HG02840 (cell line): ENCODE results near the gene PDE7B.

Source experiments
- ATAC-seq: cut with Tn5 transposase; IDR thresholded peaks from one replicate; pipeline ENCODE4 v1.9.1; 2021; ENCODE audit warnings: mild to moderate bottlenecking, moderate library complexity, moderate number of reproducible peaks; ENCODE audit not compliant: unreplicated experiment, low FRiP score

The PDE7B gene

GRCh38 chr6:136169394-136170148 lies 318.1 kb downstream of the PDE7B start:
- no peak for ATAC-seq

DNA sequence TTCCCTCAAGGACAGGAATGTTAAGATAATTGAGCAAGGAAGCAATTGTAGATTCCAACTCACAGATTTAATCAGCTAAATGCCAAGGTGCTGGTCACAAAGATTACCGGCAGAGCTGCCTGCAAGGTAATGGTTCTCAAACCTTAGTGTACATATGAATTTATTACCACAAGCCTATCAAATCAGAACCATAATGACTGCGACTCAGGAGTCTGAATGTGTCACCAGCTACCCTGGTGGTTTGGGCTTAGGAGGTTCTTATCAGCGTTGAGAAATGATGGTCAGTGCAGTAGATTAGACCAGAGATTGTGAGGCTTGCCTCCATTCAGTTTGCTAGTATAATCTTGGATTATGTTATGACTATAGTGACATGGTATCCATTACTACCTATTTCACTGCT lies 319.7 kb downstream of the PDE7B start:
- no peak for ATAC-seq

- ATAC-seq, result no peak
Measured at GRCh38 chr6:136173519-136174507, 322.3 kb downstream of the PDE7B start.

GRCh38 chr6:136174510-136174909 lies 323.0 kb downstream of the PDE7B start:
- no peak for ATAC-seq

DNA sequence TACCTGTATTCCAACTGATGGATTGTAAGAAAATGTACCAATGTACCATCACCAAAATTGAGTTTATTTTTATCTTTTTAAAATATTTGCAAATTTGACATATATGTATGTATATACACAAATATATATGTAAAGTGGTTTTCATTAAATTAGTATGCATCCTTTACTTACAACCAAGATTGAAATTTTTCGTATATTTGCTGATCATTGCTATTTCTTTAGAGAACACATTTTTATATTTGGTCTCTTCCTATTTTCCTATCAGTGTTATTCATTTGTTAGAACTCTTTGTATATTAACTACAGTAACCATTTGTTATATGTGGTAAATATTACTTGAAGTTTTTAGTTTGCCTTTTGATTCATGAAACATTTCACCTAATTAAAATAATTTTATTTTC lies 324.4 kb downstream of the PDE7B start:
- ATAC-seq, result no peak

DNA sequence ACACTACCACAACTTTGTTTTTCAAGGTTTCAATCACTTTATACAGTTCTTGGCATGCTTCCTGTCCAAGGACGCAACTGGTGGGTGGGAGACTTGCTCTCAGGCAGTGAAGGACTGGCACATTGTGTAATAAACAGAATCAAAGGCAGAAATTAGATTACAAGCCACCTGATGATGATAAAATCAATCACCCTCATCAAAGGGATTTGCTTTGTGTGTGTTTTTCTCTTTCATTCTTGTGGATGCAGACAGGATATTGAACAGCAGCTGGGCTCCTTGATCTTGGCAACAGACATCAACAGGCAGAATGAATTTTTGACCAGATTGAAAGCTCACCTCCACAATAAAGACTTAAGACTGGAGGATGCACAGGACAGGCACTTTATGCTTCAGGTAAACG lies 327.2 kb downstream of the PDE7B start:
- no peak for ATAC-seq

DNA sequence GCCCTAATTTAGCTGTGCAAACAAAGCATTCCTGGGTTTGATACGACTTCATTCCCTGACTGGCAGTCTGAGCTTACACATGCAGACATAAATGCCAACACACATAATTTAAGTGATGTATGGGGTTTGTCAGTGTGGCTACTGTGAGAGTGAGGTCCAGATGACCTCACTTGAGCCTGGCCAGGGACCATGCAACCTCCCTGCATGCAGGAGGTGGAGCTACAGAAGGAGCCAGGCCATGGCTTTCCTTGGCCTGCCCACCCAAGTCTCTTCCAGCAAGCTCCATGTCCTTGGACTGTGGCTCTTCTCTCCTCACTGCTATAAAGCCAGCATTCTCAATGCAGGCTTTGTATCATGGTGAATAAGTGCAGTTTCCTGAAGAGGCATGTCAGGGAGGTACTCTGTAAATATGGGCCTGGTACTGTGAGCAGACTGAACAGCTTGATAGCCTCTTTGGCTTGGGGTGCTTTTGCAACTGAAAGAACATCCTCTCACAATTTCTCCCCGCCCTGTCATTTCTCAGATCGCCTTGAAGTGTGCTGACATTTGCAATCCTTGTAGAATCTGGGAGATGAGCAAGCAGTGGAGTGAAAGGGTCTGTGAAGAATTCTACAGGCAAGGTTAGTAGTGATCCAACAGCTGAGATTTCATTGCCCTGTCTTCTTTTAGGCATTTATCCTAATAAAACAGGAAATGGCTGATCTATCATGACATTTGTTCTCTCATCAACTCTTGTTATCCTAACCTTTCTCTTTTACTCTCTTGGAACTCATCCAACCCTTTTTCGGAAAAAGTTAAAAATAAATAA lies 329.4 kb downstream of the PDE7B start:
- no peak for ATAC-seq

DNA sequence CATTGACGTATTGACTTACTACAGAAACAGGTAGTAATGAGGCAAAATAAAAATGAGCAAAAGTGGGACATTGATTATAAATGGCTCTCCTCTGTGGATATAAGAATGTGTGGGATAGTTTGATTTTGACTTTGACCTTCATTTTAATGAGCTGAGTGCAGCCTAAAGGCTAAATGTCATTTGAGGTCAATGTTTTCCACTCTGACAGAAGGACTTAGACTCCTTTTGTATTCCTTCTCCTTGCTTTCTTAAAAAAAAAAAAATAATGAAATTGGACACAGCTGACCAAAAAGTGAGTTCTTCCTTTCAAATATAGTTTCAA lies 330.0 kb downstream of the PDE7B start:
- ATAC-seq, result no peak

DNA sequence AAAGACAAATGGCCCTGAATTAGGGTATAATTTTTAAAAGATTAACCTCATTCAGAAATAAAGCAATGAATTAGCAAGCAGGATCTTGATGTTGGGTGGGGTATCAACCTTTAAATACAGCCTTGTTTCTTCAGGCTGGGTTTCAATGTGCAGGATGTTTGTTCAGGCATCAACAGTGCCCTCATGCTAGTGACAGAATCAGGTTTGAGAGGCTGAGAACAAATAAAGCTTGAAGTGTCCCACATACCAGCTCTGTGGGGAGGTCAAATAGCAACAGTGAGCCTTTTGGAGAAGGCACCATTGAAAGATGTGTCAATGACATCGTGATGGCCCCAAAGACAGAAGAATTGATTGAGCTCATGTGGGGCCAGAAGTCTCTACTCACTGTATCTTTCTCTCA lies 330.4 kb downstream of the PDE7B start:
- ATAC-seq, result no peak

DNA sequence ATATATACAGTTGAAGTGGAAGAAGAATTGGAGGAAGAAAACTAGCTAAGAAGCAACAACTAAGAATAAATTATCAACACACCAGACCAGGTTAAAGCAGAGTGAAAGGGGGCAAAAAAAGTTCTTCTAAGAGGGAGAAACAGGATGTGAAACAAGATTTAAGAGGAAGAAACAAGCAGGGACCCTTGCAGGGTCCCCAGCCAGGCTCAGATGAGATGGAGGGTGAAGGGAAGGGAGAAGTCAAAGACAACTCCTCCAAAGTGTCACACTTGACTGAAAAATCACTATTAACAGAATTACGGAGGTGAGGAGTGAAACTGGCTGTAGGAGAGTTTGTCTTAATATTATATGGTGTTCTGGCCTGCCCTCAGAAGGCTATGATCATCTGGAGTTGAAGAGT lies 333.2 kb downstream of the PDE7B start:
- ATAC-seq, result no peak

DNA sequence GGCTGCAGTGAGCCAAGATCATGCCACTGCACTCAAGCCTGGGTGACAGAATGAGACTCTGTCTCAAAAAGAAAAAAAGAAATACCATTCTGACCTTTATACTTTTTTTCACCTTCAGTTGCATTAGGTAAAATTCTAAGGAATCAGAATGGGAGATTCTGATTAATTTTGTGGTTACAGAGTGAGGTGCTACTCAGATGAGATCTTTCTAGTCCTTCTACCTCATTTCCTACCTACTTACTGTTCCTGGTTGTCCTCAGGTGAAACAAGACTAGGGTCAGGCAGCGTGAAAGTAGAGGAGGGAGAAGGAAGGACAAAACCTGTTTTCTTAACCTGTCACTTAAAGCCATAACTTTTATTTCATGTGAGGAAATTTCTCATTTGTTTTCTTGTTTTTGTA lies 334.9 kb downstream of the PDE7B start:
- no peak for ATAC-seq

DNA sequence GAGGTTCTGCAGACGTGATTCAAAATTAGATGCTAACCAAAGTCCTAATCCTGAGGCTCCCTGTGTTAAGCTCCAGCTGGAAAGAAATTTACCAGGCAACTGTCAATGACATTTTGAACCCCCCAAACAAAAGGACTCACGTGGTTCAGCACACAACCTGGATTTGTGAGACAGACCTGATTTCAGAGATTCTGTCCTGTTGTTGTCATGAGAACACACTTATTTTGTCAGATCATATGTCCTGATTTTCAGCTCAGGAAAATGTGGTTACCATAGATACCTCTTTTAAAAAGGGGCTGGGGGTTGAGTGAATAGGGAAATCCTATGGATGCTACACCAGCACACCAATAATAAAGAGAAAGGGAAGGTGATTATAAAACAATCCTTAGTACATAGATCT lies 337.0 kb downstream of the PDE7B start:
- ATAC-seq, result no peak

- no peak for ATAC-seq
Measured at GRCh38 chr6:136189104-136189503, 337.6 kb downstream of the PDE7B start.

DNA sequence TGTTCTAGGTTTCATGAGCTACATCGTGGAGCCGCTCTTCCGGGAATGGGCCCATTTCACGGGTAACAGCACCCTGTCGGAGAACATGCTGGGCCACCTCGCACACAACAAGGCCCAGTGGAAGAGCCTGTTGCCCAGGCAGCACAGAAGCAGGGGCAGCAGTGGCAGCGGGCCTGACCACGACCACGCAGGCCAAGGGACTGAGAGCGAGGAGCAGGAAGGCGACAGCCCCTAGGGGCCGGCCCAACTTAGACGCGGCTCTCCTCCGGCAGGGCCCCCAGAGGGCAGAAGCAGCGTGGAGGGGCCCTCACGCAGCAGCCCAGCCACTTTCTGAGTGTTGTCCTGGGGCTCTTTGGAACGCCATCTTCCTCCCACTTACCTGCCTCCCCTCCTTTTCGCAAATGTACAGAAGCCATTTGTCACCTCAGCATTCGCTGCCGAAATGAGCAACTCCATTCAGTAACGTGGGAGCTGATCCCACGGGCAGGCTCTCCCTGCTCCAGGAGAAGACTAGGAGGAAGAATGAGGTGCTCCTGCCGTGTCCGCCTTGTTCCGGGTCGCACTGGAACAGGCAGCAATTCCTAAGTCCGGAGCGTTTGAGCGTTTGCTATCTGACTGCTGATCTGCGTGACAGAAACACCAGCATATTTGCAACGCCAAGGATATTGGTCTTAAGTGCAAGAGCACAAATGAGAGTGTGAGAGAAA lies 340.3 kb downstream of the PDE7B start:
- no peak for ATAC-seq

DNA sequence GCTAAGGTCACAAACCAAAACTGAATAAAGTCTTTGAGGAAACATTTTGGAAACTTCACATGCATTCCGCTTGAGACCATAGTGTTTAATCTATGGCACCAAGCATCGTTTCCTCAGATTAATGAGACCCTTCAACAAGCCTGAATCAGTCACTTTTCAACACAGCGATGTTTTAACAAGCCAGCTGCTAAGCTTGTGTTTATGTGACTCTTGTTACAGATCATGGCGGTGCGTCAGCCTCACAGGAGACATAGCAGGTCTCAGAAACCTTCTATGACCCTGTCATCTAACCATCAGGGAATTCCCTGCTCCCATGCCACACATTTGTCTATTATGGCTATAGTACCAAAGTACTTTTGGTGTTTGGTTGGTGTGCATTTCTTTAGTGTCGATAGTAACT lies 341.4 kb downstream of the PDE7B start:
- no peak for ATAC-seq

- ATAC-seq, result no peak
Measured at GRCh38 chr6:136201732-136202131, 350.2 kb downstream of the PDE7B start.

DNA sequence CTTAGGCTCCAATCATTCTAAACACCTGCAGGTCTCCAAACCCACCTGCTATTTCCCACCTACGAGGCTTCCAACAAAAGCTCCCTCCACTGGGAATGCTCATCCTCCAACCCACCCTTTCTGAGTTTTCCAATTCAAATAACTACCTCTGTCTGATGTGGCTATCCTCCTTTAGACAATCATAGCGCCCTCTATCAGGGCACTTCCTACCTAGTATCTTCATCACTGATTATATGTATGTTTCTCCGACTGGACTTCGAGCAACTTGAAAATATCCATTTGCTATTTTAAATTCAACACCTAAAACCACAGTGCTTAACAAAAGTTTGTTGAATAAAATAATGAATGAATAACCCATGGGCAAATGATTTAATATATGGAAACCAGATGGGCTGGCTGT lies 357.3 kb downstream of the PDE7B start:
- no peak for ATAC-seq

DNA sequence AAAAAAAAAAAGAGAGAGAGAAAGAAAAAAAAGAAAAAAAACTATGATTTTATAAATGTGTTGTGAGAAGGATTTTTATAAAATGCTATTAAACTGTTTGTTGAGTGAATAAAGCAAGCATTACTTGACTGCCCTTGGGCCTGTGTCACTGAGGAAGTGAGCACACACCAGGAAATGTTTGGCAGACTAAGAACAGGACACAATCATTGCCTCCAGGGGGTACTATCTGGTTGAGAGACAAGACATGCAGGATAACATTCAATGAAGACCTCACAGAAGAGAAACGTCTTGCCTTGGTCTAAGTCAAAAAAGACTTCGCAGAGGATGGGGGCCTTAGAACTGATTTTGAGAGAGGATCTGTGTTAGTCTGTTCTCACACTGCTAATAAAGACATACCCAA lies 358.0 kb downstream of the PDE7B start:
- no peak for ATAC-seq

GRCh38 chr6:136210398-136211165 lies 359.1 kb downstream of the PDE7B start:
- ATAC-seq, result no peak

- ATAC-seq, result no peak
Measured at GRCh38 chr6:136212608-136213007, 361.1 kb downstream of the PDE7B start.
